Right forelimb (tissue), 1 donor: ENCODE results near the gene MAN2A1.
"Not testable (repeated sequence)": the region's sequence is repeated elsewhere in the genome, so short reads cannot be mapped to it uniquely, and the experiment has no call there.

ENCODE experiments used
- DNase-seq: peaks from one replicate; pipeline ENCODE4 v3.0.0-alpha.2; 2018

Gene MAN2A1

DNA sequence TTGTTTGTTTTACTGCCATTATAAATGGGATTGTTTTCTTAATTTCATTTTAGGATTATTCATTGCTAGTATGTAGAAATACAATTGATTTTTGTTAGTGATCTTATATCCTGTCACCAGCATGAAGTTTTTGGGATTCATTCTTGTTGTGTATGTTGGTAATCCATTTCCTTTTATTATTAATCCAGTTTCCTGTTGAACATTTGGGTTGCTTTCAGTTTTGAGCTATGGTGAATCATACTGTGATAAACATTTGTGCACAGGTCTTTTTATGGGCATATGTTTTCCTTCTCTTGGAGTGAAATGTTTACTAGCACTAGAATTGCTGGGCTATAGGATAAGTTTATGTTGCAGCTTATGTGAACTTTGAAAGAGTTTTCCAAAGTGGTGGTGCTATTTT lies 69.6 kb downstream of the MAN2A1 start:
- DNase-seq: no peak

DNA sequence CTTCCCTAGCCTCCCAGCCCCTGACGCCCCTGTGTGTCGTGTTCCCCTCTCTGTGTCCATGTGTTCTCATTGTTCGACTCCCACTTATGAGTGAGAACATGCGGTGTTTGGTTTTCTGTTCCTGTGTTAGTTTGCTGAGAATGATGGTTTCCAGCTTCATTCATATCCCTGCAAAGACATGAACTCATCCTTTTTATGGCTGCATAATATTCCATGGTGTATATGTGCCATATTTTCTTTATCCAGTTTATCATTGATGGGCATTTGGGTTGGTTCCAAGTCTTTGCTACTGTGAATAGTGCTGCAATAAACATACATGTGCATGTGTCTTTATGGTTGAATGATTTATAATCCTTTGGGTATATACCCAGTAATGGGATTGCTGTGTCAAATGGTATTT lies 70.4 kb downstream of the MAN2A1 start:
- not testable (repeated sequence) for DNase-seq

DNA sequence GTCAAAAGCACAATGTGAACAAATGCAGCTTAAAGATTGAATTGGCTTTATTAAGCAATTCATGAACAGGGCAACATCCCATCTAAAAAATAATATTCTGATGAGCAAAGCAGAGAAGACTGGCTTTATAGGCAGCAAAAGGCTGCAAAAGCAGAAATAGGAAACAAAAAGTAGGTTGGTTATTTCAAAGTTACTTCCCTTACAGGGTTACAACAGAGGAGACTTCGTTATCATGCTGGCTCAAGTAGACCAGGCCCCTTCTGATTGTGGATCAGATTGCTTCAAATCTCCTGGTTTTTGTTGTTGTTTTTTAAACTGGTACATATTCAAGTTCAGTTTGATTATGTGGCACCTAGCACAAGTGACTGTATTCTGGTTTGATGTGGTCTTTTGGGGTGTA lies 73.1 kb downstream of the MAN2A1 start:
- no peak for DNase-seq

DNA sequence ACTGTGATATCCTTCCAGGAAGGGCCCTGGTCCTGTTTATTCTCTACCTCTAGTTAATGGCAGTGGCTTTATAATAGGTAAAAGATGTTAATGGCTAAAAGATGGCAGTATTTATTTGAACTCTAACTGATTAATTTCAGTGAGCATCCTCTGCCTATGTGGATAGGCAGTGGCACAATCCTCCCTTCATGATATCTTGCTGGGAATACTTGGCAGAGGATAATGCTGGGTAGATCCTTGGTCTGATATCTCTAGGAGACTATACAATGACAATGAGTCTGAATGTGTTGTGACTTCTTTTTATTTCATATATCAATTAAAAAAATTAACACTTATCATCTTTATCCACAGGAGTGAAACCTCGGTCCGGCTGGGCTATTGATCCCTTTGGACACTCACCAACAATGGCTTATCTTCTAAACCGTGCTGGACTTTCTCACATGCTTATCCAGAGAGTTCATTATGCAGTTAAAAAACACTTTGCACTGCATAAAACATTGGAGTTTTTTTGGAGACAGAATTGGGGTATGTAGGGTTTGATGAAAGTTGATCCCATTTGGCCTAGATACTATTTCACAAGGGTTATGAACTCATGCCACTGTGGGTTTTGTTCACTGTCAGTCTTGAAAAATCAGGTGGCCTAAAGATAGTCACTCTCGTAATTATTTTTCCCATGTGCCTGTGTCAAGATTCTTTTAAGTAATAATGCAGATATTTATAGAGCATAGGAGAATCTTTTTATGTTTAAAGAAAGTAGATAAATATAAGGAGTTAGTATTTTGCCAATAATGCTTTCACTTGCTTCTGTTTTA lies 77.7 kb downstream of the MAN2A1 start:
- DNase-seq: no peak

GRCh38 chr5:109767997-109768396 lies 78.3 kb downstream of the MAN2A1 start:
- DNase-seq: no peak

GRCh38 chr5:109769597-109770291 lies 80.0 kb downstream of the MAN2A1 start:
- DNase-seq: no peak

DNA sequence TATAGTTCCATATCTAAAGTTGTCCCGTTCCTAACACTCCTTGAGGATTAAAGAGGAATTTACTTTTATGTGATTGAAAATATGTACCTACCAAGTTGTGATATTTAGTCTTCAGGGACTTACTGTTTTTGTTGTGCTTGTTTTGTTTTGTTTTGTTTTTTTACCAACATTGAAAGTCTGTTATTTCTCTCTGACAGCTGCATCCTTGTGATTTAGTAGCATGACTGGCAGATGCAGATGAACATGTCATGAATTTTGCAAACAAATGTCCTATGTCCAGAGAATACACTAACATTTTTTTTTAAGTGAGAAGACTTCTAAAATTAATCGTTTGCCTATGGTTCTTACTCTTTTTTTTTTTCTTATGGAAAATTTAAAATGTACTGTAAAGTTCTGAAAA lies 85.4 kb downstream of the MAN2A1 start:
- DNase-seq: no peak

GRCh38 chr5:109779036-109779735 lies 89.5 kb downstream of the MAN2A1 start:
- no peak for DNase-seq

- DNase-seq: no peak
Observed at GRCh38 chr5:109784687-109785086, 95.0 kb downstream of the MAN2A1 start.

- DNase-seq: no peak
Observed at GRCh38 chr5:109786206-109786855, 96.6 kb downstream of the MAN2A1 start.

GRCh38 chr5:109788596-109788995 lies 98.9 kb downstream of the MAN2A1 start:
- no peak for DNase-seq

- DNase-seq: no peak
Observed at GRCh38 chr5:109792613-109793012, 102.9 kb downstream of the MAN2A1 start.

- DNase-seq: no peak
Observed at GRCh38 chr5:109803854-109804253, 114.1 kb downstream of the MAN2A1 start.

- no peak for DNase-seq
Observed at GRCh38 chr5:109805472-109805871, 115.7 kb downstream of the MAN2A1 start.

- DNase-seq: no peak
Observed at GRCh38 chr5:109805883-109806282, 116.2 kb downstream of the MAN2A1 start.

DNA sequence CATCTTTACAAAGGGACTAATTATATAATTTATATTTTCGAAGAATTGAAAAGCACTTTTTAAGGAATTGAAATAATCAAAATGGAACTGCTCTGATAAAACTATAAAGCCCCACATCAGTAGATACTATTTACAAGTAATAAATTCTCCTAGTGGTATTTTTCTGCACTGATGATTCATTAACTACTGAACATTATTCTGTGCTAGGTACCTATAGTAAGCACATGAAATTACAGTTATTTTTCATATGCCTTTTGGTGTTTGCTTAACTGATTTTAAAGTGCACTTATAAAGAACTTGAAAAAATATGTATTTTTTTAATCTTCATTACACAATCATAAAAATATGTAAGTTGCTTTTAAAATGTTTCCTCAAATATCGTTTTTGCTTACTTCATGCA lies 123.0 kb downstream of the MAN2A1 start:
- no peak for DNase-seq

- no peak for DNase-seq
Observed at GRCh38 chr5:109816732-109817131, 127.0 kb downstream of the MAN2A1 start.

DNA sequence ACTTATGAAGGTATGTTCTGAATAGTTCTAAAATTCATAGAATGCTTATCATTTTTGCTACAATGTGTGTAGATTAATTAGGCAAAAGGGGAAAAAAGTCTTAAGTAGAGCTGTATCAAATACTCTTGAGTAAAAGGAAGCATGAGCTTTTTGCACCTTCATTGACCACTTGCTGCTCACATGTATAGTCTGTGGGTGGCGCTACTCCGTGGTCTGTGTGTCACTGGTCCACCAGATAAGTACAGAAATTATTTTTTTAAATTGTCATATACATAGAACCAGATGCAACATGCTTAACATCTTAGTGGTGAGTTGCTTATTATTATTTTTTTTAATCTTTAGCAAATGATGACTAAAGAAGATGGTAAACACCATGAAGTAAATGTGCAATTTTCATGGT lies 130.2 kb downstream of the MAN2A1 start:
- no peak for DNase-seq

DNA sequence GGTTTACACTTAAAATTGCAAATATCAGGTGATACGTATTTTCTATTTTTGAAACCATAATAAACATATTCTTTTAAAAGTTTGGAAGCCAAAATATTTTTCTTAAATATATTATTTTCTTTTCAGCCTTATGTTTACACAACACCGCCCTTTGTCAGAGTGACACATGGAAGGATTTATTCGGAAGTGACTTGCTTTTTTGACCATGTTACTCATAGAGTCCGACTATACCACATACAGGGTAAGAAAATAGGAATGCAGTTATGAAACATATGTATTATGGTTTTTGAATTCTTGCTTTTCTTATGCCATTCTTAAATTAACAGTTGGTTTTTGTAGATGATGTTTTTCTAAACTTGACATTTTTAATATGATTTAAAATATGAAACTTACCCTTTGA lies 133.9 kb downstream of the MAN2A1 start:
- no peak for DNase-seq

DNA sequence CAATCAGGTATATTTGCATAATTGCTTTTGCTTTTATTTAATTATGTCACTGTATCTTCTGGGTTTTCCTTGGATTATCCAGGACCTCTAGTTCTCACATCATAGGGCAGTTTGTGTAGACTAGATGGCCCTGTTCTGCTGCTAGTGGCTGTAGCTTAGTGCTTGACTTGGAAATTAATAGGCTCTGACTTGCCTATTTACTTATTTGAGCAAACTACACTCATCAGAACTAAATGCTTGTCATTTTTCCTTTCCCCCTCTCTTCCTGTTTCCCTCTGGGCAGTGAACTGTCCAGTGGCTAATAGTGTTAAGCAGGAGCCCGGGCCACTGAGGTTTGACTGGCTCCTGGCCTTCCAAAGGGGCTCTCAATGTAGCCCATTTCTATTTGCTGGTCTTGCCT lies 135.7 kb downstream of the MAN2A1 start:
- DNase-seq: no peak

DNA sequence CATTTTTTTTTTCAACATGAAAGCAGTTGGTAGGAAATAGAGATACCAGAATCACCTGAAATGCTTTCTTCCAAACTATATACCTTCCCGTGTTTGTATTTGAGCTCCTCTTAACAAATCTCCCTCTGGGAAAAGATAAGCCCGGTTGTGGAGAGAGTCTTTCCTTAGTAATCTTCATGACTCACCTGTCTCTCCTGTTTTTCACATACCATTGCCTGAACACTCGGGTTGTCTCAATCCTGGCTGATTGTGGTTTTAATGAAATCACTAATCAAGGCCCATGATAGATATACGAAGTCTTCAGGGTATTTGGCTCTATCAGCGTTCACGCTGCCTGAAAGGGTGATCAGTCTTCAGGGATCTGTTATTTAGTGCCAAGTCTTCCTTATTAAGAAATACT lies 136.7 kb downstream of the MAN2A1 start:
- DNase-seq: no peak

DNA sequence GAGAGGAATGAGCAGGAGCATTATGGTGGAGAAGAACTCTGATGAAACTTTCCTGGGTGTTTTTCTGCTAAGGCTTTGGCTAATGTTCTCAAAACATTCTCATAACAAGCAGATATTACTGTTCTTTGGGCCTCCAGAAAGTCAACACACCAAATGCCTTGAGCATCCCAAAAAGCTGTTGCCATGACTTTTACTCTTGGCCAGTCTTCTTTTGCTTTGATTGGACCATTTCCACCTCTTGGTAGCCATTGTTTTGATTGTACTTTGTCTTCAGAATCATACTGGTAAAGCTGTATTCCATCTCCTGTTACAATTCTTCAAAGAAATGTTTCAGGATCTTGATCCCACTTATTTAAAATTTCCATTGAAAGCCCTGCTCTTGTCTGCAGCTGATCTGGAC lies 139.6 kb downstream of the MAN2A1 start:
- DNase-seq: no peak

- no peak for DNase-seq
Observed at GRCh38 chr5:109830955-109831502, 141.3 kb downstream of the MAN2A1 start.
